Cortex of kidney (tissue), 1 donor: ENCODE measurements around the gene ATP6V0B.

Source experiments
- DNase-seq: peaks from one replicate; lab custom pipeline; 2025; lab: John Stamatoyannopoulos, UW

Gene ATP6V0B

DNA sequence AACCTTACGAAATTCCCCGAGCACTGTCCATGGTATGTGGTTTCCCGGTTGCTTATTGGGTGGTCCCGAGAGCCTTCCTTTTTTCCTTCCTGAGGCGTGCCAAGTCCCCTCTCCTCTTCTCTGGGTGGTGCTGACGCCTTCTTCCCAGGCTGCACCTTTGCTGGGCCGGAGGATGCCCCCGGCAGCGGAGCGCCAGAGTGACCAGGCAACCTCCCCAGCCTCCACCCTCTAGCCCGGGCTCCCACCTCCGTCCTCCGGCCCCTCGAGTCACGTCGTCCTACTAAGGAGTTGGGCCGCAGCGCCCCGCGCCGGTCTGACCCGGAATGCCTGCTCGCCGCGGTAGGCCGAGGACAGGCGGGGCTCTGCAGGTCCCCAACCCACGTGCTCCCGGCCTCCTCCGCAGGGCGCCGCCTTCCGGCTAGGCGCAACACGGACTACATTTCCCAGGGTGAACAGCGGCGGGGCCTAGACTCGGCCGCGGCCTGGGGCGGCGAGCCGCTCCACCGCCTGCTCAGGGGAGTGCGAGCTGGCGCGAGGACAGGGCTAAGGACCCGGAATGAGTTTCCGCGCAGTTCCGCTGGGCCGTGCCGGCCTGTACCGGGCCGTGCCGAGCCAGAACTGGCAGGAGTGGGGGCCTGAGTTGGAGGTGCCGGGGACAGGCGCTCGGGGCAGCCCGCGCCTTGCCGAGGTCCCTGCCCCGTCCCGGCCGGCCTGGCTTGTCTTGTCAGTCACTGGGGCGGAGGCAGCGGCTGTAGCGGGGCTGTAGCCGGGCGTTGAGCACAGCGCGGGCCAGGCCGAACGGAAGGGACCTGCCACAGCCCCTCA, 28.3 kb upstream of the ATP6V0B start, which contains the start of gene IPO13:
TSS of gene IPO13 (plus strand) at position 715 of the 825 bp plus-strand sequence. CDS start 651 bp downstream, outside the sequence.
- DNase-seq, result peak; percentile 93

GRCh38 chr1:43947061-43947873, 27.5 kb upstream of the ATP6V0B start:
- no peak for DNase-seq

GRCh38 chr1:43947874-43948437, 26.8 kb upstream of the ATP6V0B start:
- DNase-seq, result no peak

GRCh38 chr1:43949678-43950077, 25.1 kb upstream of the ATP6V0B start:
- DNase-seq, result no peak

DNA sequence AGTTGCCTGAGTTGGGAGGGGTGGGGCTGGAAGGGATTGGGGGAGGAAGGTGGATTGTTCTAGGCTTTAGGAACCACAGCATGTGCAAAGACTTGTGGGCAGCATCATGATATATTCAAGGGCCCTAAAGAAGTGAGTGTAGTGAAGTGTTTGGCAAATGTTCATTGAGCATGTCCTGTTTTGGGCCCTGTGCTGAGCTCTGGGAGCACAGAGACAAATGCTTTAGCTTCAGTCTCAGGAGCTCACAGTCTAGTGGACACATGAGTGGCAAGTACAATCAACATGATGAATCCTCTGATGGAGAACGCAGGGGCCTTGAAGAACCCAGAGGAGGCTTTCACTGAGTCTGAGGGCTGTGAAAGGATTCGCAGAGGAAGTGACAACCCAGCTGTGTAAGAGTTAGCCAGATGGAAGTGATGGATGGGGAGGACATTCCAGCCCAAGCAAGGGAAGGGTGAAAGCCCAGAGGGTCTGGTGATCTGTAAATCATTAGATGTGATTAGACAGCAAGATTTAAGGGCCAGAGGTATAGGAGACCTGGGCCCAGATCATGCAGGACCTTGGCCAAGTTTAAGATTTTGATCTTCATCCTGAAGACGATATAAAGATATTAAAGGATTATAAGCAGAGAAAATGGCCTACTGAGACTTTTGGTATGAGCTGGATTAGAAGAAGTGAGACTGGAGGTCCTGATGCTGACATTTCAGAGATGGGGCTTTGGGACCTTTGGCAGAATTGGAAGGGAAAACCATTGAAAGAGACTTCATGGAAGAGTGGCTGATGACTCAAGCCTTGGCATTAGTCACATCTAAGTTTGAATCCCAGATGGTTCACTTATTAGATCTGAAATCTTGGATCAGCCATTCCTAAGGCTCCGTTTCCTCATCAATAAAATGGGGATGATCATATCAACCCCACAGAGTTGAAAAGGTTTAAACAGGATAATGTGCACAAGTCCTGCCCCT, 23.5 kb upstream of the ATP6V0B start:
- no peak for DNase-seq

- DNase-seq, result no peak
Observed at GRCh38 chr1:43952731-43953346, 21.9 kb upstream of the ATP6V0B start.

GRCh38 chr1:43953361-43953760, 21.4 kb upstream of the ATP6V0B start:
- DNase-seq, result no peak

GRCh38 chr1:43954036-43954435, 20.7 kb upstream of the ATP6V0B start:
- DNase-seq, result no peak

DNA sequence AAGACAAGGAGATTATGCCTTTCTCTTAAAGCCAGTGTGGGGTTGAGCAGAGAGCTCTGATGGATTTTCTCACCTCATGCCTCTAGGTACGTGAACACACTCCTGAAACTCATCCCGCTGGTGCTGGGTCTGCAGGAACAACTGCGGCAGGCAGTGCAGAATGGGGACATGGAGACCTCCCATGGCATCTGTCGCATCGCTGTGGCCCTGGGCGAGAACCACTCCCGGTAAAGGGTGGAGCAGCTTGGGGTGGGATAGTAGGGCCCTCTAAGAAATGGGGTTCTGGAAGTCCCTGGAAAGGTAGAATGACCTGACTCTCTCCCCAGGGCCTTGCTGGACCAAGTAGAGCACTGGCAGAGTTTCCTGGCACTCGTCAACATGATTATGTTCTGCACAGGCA, 18.5 kb upstream of the ATP6V0B start:
- DNase-seq, result no peak

GRCh38 chr1:43957407-43958040, 17.2 kb upstream of the ATP6V0B start:
- no peak for DNase-seq

DNA sequence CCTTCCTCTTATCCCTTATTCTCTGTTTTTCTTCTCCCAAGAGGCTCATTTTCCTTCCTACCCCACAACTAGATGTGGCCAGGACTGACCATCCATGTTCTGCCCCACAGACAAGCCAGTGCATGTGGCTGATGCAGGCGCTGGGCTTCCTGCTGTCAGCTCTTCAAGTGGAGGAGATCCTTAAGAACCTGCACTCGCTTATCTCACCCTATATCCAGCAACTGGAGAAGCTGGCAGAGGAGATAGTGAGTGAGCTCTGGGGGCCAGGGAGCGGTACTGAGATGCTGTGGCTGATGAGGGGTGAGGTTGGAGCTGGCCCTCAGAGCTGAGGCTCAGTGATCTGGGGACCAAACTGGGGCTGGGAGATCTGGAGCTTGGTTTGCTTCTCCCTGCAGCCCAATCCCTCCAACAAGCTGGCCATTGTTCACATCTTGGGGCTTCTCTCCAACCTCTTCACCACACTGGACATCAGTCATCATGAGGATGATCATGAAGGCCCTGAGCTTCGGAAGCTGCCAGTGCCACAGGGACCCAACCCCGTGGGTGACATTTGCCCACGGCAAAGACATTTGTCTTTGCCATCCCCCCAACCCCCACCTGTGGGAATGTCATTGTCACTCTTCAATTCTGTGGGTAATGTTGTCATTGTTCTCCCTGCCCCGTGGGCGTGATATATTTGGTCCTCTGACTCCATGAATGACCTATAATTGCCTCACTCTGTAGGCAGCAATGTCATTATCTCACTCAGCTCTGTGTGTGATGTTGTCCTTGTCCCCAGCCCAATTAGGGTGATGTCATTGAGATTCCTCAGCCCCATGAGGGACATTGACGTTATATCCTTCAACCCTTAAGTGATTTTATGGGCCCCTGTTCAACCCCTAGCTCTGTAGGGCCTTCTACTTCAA, 16.2 kb upstream of the ATP6V0B start:
- no peak for DNase-seq

- no peak for DNase-seq
Observed at GRCh38 chr1:43960798-43961197, 14.0 kb upstream of the ATP6V0B start.

- DNase-seq, result no peak
Observed at GRCh38 chr1:43961692-43962091, 13.1 kb upstream of the ATP6V0B start.

DNA sequence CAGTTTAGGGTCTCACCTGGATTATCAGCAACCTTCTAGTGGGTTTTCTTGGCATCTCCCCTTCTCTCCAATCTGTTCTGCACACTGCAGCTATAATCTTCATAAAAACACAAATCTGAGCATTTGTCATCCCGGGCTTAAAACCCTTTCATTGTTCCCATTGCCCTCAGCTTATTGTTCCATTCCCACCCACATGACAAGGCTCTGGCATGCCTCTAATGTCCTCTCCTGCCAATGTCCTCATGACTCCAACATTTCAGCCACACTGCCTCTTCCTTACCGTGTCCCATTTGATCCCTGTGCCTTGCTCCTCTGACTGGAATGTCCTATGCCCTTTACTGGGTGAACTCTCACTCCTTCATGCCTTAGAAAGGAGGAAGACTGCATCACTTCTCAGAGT, 12.4 kb upstream of the ATP6V0B start:
- DNase-seq, result no peak

DNA sequence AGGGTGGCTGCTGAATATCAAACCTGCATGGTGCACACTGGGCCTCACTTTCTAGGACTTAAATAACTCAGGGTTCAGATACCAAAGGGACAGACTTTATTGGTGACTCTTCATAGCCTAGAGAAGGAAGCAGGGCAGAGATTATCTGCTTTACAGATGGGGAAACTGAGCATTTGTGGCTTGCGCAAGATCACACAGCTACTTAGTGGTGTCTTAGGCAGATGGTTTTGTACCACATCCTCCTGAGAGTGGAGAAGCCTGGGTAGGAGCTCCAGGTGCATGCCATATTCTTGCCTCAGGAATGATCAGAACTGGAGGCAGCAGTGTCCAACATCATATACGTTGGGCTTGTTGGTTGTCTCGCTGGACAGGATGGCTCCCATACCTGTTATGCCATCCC, 11.8 kb upstream of the ATP6V0B start:
- DNase-seq, result no peak

- DNase-seq, result no peak
Observed at GRCh38 chr1:43963890-43964289, 10.9 kb upstream of the ATP6V0B start.

- no peak for DNase-seq
Observed at GRCh38 chr1:43965316-43965715, 9.4 kb upstream of the ATP6V0B start.

- no peak for DNase-seq
Observed at GRCh38 chr1:43968348-43968948, 6.3 kb upstream of the ATP6V0B start.

- DNase-seq, result no peak
Observed at GRCh38 chr1:43969416-43969745, 5.4 kb upstream of the ATP6V0B start.
